B cell (primary cell): Measurements from ENCODE around the gene ALMS1. TPM values are rescaled to one million over a fixed set of nuclear protein-coding genes. Genes with fewer than 3 reads are reported as not detected.
"Not testable (repeated sequence)": the region's sequence is repeated elsewhere in the genome, so short reads cannot be mapped to it uniquely, and the experiment has no call there.

ENCODE experiments used
- ATAC-seq: fragments of 200-7000 bp; cut with Tn5 transposase; one replicate; pipeline ENCODE4 v1.10.0; 2021; ENCODE audit warnings: low read depth, mild to moderate bottlenecking, moderate number of reproducible peaks, moderate library complexity
- CTCF ChIA-PET: fragments of 350-600 bp; sonication (Branson Sonifier 250); formaldehyde crosslinking; loops from one replicate; lab custom pipeline; 2021; ENCODE audit warnings: antibody characterized with exemption, inconsistent platforms; lab: Charles Lee
- POLR2A ChIA-PET: fragments of 350-600 bp; sonication (Branson Sonifier 250); formaldehyde crosslinking; loops from one replicate; lab custom pipeline; 2021; ENCODE audit warnings: antibody characterized with exemption; lab: Charles Lee
- DNase-seq: peaks from one replicate; pipeline ENCODE4 v3.0.0; 2013
- H2AFZ ChIP-seq: 2 replicates; pipeline ENCODE4 v1.6.1; 2012; ENCODE audit warnings: mild to moderate bottlenecking, low read depth, low read length; ENCODE audit not compliant: insufficient read depth, poor library complexity, severe bottlenecking
- H3K27ac ChIP-seq, 2 donors: 1 replicate in 1 of 2; 2 replicates in 1 of 2; pipeline ENCODE4 v1.5.1; 2012 to 2013; ENCODE audit warnings: low read length in 2 of 2, mild to moderate bottlenecking in 2 of 2, moderate library complexity in 1 of 2
- H3K27me3 ChIP-seq, 4 experiments: fragments of 200-600 bp in 1 of 4; sonication (generic) in 1 of 4; replicated peaks in 1 of 4; 1 replicate in 2 of 4; 2 replicates in 2 of 4; pipeline versions ENCODE4 v1.6.1 to v1.7.0; 2013 to 2016; ENCODE audit warnings: low read length in 3 of 4, mild to moderate bottlenecking in 2 of 4, mixed read lengths in 1 of 4, moderate library complexity in 1 of 4; ENCODE audit not compliant: insufficient read depth in 4 of 4, control insufficient read depth in 3 of 4; ENCODE audit errors: control extremely low read depth in 1 of 4
- H3K36me3 ChIP-seq, 2 experiments: replicated peaks in 1 of 2; 1 replicate in 1 of 2; 2 replicates in 1 of 2; pipeline versions ENCODE4 v1.6.1 to v1.7.1; 2013; ENCODE audit warnings: low read length in 1 of 2; ENCODE audit not compliant: insufficient read depth in 2 of 2, control insufficient read depth in 1 of 2; ENCODE audit errors: control extremely low read depth in 1 of 2, extremely low read depth in 1 of 2
- H3K4me1 ChIP-seq, 2 donors: fragments of 200-600 bp in 1 of 2; sonication (generic) in 1 of 2; 1 replicate in 1 of 2; 2 replicates in 1 of 2; pipeline versions ENCODE4 v1.5.1 to v1.6.1; 2013 to 2017; ENCODE audit warnings: low read length in 2 of 2; ENCODE audit not compliant: control insufficient read depth in 2 of 2, insufficient read depth in 2 of 2
- H3K4me2 ChIP-seq: replicated peaks from 2 replicates; pipeline ENCODE3; 2012; ENCODE audit warnings: mild to moderate bottlenecking, low read depth, low read length; ENCODE audit not compliant: poor library complexity, severe bottlenecking
- H3K4me3 ChIP-seq, 5 experiments: fragments of 200-600 bp in 1 of 5; sonication (generic) in 1 of 5; 1 replicate in 3 of 5; 2 replicates in 2 of 5; pipeline versions ENCODE4 v1.5.1 to v1.7.0; 2011 to 2016; ENCODE audit warnings: low read length in 4 of 5, mild to moderate bottlenecking in 4 of 5, low read depth in 2 of 5, control low read depth in 1 of 5, moderate library complexity in 1 of 5; ENCODE audit not compliant: insufficient read depth in 1 of 5; ENCODE audit errors: control extremely low read depth in 1 of 5, extremely low read depth in 1 of 5
- H3K79me2 ChIP-seq: fragments of 200-600 bp; sonication (generic); one replicate; pipeline ENCODE4 v1.6.0; 2016; ENCODE audit warnings: low read length; ENCODE audit not compliant: control insufficient read depth, insufficient read depth
- H3K9ac ChIP-seq: fragments of 200-600 bp; sonication (generic); 2 replicates; pipeline ENCODE4 v1.6.1; 2017; ENCODE audit warnings: mild to moderate bottlenecking, low read length, moderate library complexity
- H3K9me3 ChIP-seq, 3 donors: one replicate each; pipeline versions ENCODE4 v1.6.1 to v1.7.1; 2013; ENCODE audit warnings: low read length in 2 of 3; ENCODE audit not compliant: control insufficient read depth in 2 of 3, insufficient read depth in 1 of 3; ENCODE audit errors: control extremely low read depth in 1 of 3
- H4K20me1 ChIP-seq: 2 replicates; pipeline ENCODE4 v1.6.0; 2012; ENCODE audit warnings: mild to moderate bottlenecking, low read length; ENCODE audit not compliant: insufficient read depth, control insufficient read depth, poor library complexity, severe bottlenecking
- H3K27ac Mint-ChIP-seq: one replicate; pipeline ENCODE4 v1.8.0; 2021; ENCODE audit warnings: mixed read lengths
- H3K27me3 Mint-ChIP-seq: one replicate; pipeline ENCODE4 v1.8.0; 2021; ENCODE audit warnings: mixed read lengths
- H3K4me1 Mint-ChIP-seq: one replicate; pipeline ENCODE4 v1.8.0; 2021; ENCODE audit warnings: mixed read lengths
- H3K4me3 Mint-ChIP-seq: one replicate; pipeline ENCODE4 v1.8.0; 2021; ENCODE audit warnings: mixed read lengths
- H3K9me3 Mint-ChIP-seq: one replicate; pipeline ENCODE4 v1.8.0; 2022; ENCODE audit warnings: mixed read lengths; ENCODE audit not compliant: insufficient read depth
- WGBS: methylation state at CpG from one replicate; pipeline ENCODE4 v1.1.5; 2013; ENCODE audit warnings: missing lambda C conversion rate; ENCODE audit not compliant: insufficient coverage; 5-methylcytosine and 5-hydroxymethylcytosine counted together
- intact Hi-C: fragments of 100-400 bp; cut with micrococcal nuclease; formaldehyde crosslinking; loops from one replicate; pipeline ENCODE4 v1.10.0; 2022
- polyA plus RNA-seq: library from polyadenylated mRNA; depleted of rRNA; stranded (reverse); fragments of >200 nt; gene quantifications from 2 replicates; pipeline ENCODE4 v1.2.3, GENCODE V29; 2012
- total RNA-seq, 2 donors: library from RNA; stranded (reverse); fragments of 120-200 nt in 1 of 2; gene quantifications; 1 replicate in 1 of 2; 2 replicates in 1 of 2; pipeline versions ENCODE4 v1.2.3 to v1.2.4, GENCODE V29; 2013 to 2022
- TF ChIP-seq, protein P1 (sequence below): fragments of 200-600 bp; IDR thresholded peaks from one replicate; pipeline ENCODE4 v1.8.0; 2022; ENCODE audit warnings: antibody characterized with exemption, mild to moderate bottlenecking

ALMS1 gene
- total and polyA plus RNA-seq, 2 donors (not counting 1 experiment from before 2014, with no cell fraction given) = 4.8 to 32.1 TPM

DNA sequence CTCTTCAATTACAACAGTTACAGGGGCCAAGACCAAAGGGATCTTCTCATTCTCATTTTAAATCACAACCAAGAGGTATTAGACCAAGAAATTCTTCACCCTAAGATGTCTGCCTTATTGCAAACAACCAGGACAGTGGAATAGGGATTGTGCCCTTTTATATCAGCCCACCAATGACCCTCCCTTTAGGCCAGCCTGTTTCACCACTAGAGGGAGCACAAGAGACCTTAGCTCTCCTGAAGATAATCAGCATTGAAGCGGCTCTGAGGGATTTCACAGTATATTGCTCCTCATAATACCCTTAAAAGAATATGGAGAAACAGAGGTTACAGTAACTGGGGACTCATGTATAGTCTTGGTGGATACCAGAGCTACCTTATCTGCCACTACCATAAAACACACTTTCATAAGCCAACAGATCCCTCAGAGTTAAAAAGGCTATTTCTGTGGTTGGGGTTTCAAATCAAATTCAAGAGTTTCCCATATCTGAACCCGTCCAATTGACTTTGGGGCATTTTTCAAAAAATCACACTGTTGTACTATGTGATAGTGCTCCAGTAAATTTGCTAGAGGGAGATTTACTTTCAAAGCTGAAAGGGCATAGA lies 245.1 kb downstream of the ALMS1 start:
- H3K9ac ChIP-seq, H3K4me3 ChIP-seq, H3K27me3 ChIP-seq, H4K20me1 ChIP-seq, intact Hi-C loops, H3K27ac ChIP-seq, H2AFZ ChIP-seq, H3K4me3 Mint-ChIP-seq, H3K36me3 ChIP-seq, H3K27ac Mint-ChIP-seq, H3K4me1 ChIP-seq, CTCF ChIA-PET, H3K4me1 Mint-ChIP-seq, H3K79me2 ChIP-seq, H3K9me3 ChIP-seq, POLR2A ChIA-PET, H3K4me2 ChIP-seq, H3K9me3 Mint-ChIP-seq: not testable (repeated sequence)
- H3K27me3 Mint-ChIP-seq = peaks cover 13% of the 10 kb centered on the region
- TF ChIP-seq, protein P1, sequence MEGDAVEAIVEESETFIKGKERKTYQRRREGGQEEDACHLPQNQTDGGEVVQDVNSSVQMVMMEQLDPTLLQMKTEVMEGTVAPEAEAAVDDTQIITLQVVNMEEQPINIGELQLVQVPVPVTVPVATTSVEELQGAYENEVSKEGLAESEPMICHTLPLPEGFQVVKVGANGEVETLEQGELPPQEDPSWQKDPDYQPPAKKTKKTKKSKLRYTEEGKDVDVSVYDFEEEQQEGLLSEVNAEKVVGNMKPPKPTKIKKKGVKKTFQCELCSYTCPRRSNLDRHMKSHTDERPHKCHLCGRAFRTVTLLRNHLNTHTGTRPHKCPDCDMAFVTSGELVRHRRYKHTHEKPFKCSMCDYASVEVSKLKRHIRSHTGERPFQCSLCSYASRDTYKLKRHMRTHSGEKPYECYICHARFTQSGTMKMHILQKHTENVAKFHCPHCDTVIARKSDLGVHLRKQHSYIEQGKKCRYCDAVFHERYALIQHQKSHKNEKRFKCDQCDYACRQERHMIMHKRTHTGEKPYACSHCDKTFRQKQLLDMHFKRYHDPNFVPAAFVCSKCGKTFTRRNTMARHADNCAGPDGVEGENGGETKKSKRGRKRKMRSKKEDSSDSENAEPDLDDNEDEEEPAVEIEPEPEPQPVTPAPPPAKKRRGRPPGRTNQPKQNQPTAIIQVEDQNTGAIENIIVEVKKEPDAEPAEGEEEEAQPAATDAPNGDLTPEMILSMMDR = peak; percentile 68
- no CpG with 5 or more reads among the region's 2 CpGs for WGBS
- peak; percentile 24 for DNase-seq
- ATAC-seq = peak; percentile 60

DNA sequence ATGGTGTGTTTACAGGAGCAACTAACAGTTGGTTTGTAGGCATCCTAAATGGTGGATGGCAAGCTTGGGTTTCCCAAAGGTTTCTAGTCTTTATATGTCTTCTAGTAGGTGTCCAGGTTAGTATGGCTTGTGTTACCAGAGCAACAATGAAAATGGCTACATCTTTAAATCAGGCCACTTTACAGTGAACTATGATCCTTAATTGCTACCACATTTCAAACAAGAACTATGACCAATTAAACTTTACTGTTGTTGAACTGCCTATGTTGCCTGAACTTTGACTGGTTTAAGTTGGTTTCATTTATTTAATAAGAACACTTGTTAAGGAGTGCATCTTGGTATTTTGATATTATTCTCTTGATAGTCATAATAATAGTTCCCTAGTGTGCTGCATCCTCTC lies 251.3 kb downstream of the ALMS1 start:
- H3K4me3 Mint-ChIP-seq, H2AFZ ChIP-seq, H3K27ac ChIP-seq, DNase-seq, H3K36me3 ChIP-seq, intact Hi-C loops, H3K9ac ChIP-seq, H3K4me2 ChIP-seq, ATAC-seq, H3K4me3 ChIP-seq, H3K27me3 Mint-ChIP-seq, H3K9me3 Mint-ChIP-seq, POLR2A ChIA-PET, H3K4me1 ChIP-seq, H3K27ac Mint-ChIP-seq, H4K20me1 ChIP-seq, H3K27me3 ChIP-seq, H3K4me1 Mint-ChIP-seq, H3K79me2 ChIP-seq: not testable (repeated sequence)
- CTCF ChIA-PET = interaction anchor here (1.4 kb wide), 1 partner anchor 14 kb away, joined by 4 read pairs; no protein-coding TSS in a partner anchor
- H3K9me3 ChIP-seq = peaks cover 0 to 10% (median 3%) of the 10 kb centered on the region in 3 donors
